IMR-90 (cell line): ENCODE results near the gene ADRA1B. TPM values are rescaled to one million over a fixed set of nuclear protein-coding genes. Genes with fewer than 3 reads are reported as not detected.
A peak's percentile ranks its signal among the peaks of the same experiment; 100 is the strongest.

Experiments
- ATAC-seq: fragments of 200-7000 bp; cut with Tn5 transposase; 2 replicates; pipeline ENCODE4 v1.9.1; 2020; ENCODE audit warnings: low read depth, mild to moderate bottlenecking, moderate library complexity
- BruUV-seq: library from RNA; stranded (reverse); fragments of 400-500 nt; replicated peaks from 2 replicates; lab custom pipeline; 2021; lab: Mats Ljungman, UMichigan
- CTCF ChIA-PET: fragments of 300-600 bp; formaldehyde crosslinking; extraction: SDS; loops from one replicate; lab custom pipeline; 2021; ENCODE audit warnings: antibody characterized with exemption; lab: Yijun Ruan, JAX
- POLR2A ChIA-PET: fragments of 300-600 bp; sonication (Branson Sonifier 250); formaldehyde crosslinking; loops from one replicate; lab custom pipeline; 2022; ENCODE audit warnings: antibody characterized with exemption; ENCODE audit not compliant: unreplicated experiment; lab: Charles Lee
- DNase-seq: peaks from one replicate; pipeline ENCODE4 v3.0.0; 2013
- H2AFZ ChIP-seq: replicated peaks from 2 replicates; pipeline ENCODE3; 2013; ENCODE audit warnings: low read length, mild to moderate bottlenecking; ENCODE audit not compliant: poor library complexity
- H2AK5ac ChIP-seq: 2 replicates; pipeline ENCODE4 v1.6.1; 2013; ENCODE audit warnings: low read depth, low read length, inconsistent platforms
- H2AK9ac ChIP-seq: replicated peaks from 2 replicates; pipeline ENCODE3; 2013; ENCODE audit warnings: mild to moderate bottlenecking, low read depth, low read length, moderate library complexity; ENCODE audit not compliant: poor library complexity
- H2BK120ac ChIP-seq: 2 replicates; pipeline ENCODE4 v1.6.1; 2013; ENCODE audit warnings: low read depth, low read length, inconsistent platforms
- H2BK15ac ChIP-seq: 3 replicates; pipeline ENCODE4 v1.6.1; 2013; ENCODE audit warnings: low read depth, low read length, inconsistent platforms
- H2BK20ac ChIP-seq: 2 replicates; pipeline ENCODE4 v1.6.1; 2013; ENCODE audit warnings: low read depth, mild to moderate bottlenecking, inconsistent platforms, low read length, moderate library complexity
- H2BK5ac ChIP-seq: 2 replicates; pipeline ENCODE4 v1.6.1; 2013; ENCODE audit warnings: mild to moderate bottlenecking, low read depth, low read length, inconsistent platforms; ENCODE audit not compliant: poor library complexity, severe bottlenecking
- H3K14ac ChIP-seq: replicated peaks from 2 replicates; pipeline ENCODE4 v1.6.1; 2013; ENCODE audit warnings: low read depth, low read length, inconsistent platforms
- H3K18ac ChIP-seq: 2 replicates; pipeline ENCODE4 v1.6.1; 2013; ENCODE audit warnings: low read depth, low read length, control low read depth
- H3K23ac ChIP-seq: 2 replicates; pipeline ENCODE4 v1.6.1; 2013; ENCODE audit warnings: low read depth, low read length, inconsistent platforms
- H3K27ac ChIP-seq: 2 replicates; pipeline ENCODE4 v1.5.1; 2013; ENCODE audit warnings: mild to moderate bottlenecking, control low read depth, low read length; ENCODE audit not compliant: insufficient read depth
- H3K27me3 ChIP-seq: 2 replicates; pipeline ENCODE4 v1.6.1; 2013; ENCODE audit warnings: low read length; ENCODE audit not compliant: control insufficient read depth, insufficient read depth
- H3K36me3 ChIP-seq: 2 replicates; pipeline ENCODE4 v1.6.1; 2013; ENCODE audit warnings: low read length, mixed read lengths; ENCODE audit not compliant: control insufficient read depth, insufficient read depth
- H3K4ac ChIP-seq: 2 replicates; pipeline ENCODE4 v1.6.1; 2013; ENCODE audit warnings: low read depth, low read length, inconsistent platforms
- H3K4me1 ChIP-seq: 2 replicates; pipeline ENCODE4 v1.6.1; 2013; ENCODE audit warnings: low read length, mixed read lengths; ENCODE audit not compliant: control insufficient read depth, insufficient read depth
- H3K4me2 ChIP-seq: 2 replicates; pipeline ENCODE4 v1.6.1; 2013; ENCODE audit warnings: low read depth, mild to moderate bottlenecking, control low read depth, low read length, moderate library complexity
- H3K4me3 ChIP-seq: 2 replicates; pipeline ENCODE4 v1.5.1; 2013; ENCODE audit warnings: low read depth, mild to moderate bottlenecking, control low read depth, low read length, moderate library complexity; ENCODE audit not compliant: insufficient read depth
- H3K56ac ChIP-seq: 2 replicates; pipeline ENCODE4 v1.6.1; 2013; ENCODE audit warnings: low read length, inconsistent platforms; ENCODE audit not compliant: insufficient read depth; ENCODE audit errors: extremely low read depth
- H3K79me1 ChIP-seq, 2 experiments: 2 replicates each; pipeline ENCODE4 v1.6.1; 2013; ENCODE audit warnings: low read length in 2 of 2, inconsistent platforms in 1 of 2, low read depth in 1 of 2
- H3K9ac ChIP-seq: 2 replicates; pipeline ENCODE4 v1.6.1; 2013; ENCODE audit warnings: low read depth, low read length, control low read depth
- H3K9me1 ChIP-seq: 2 replicates; pipeline ENCODE4 v1.6.1; 2013; ENCODE audit warnings: low read length, inconsistent platforms; ENCODE audit not compliant: insufficient read depth
- H3K9me3 ChIP-seq: 2 replicates; pipeline ENCODE4 v1.6.1; 2013; ENCODE audit warnings: low read length; ENCODE audit not compliant: control insufficient read depth, insufficient read depth
- H4K20me1 ChIP-seq: 2 replicates; pipeline ENCODE4 v1.6.1; 2013; ENCODE audit warnings: low read length, inconsistent platforms; ENCODE audit not compliant: insufficient read depth
- H4K5ac ChIP-seq: 2 replicates; pipeline ENCODE4 v1.6.1; 2013; ENCODE audit warnings: mild to moderate bottlenecking, low read depth, low read length, control low read depth
- H4K8ac ChIP-seq, 2 experiments: 2 replicates each; pipeline ENCODE4 v1.6.1; 2013; ENCODE audit warnings: low read depth in 2 of 2, low read length in 2 of 2, control low read depth in 1 of 2, inconsistent platforms in 1 of 2
- H4K91ac ChIP-seq: 2 replicates; pipeline ENCODE4 v1.6.1; 2013; ENCODE audit warnings: low read depth, low read length, inconsistent platforms; ENCODE audit not compliant: insufficient read depth
- BHLHE40 ChIP-seq: fragments of 150-350 bp; IDR thresholded peaks from 2 replicates; pipeline ENCODE4 v1.6.1; 2016; ENCODE audit warnings: mild to moderate bottlenecking, low read depth, low read length
- CEBPB ChIP-seq: IDR thresholded peaks from 2 replicates; pipeline ENCODE4 v1.6.1; 2012; ENCODE audit warnings: low read depth, low read length, improper control_type of control experiment
- CHD1 ChIP-seq: IDR thresholded peaks from 2 replicates; pipeline ENCODE4 v1.6.1; 2012; ENCODE audit warnings: low read depth, low read length, improper control_type of control experiment
- ELK1 ChIP-seq: fragments of 150-350 bp; IDR thresholded peaks from 2 replicates; pipeline ENCODE4 v1.6.1; 2016; ENCODE audit warnings: low read depth, mild to moderate bottlenecking, low read length, moderate library complexity, borderline replicate concordance
- FOS ChIP-seq: fragments of 150-350 bp; IDR thresholded peaks from 2 replicates; pipeline ENCODE4 v1.6.1; 2016; ENCODE audit warnings: low read depth, low read length
- MAFK ChIP-seq: IDR thresholded peaks from 2 replicates; pipeline ENCODE4 v1.6.1; 2012; ENCODE audit warnings: low read depth, low read length, improper control_type of control experiment
- MAZ ChIP-seq: IDR thresholded peaks from 2 replicates; pipeline ENCODE4 v1.6.1; 2012; ENCODE audit warnings: low read depth, mild to moderate bottlenecking, low read length, improper control_type of control experiment, moderate library complexity, borderline replicate concordance
- NFE2L2 ChIP-seq: fragments of 150-350 bp; IDR thresholded peaks from 2 replicates; pipeline ENCODE4 v1.6.1; 2016; ENCODE audit warnings: low read depth, mild to moderate bottlenecking, low read length
- RAD21 ChIP-seq: IDR thresholded peaks from 2 replicates; pipeline ENCODE4 v1.6.1; 2012; ENCODE audit warnings: low read length, improper control_type of control experiment
- RCOR1 ChIP-seq: IDR thresholded peaks from 2 replicates; pipeline ENCODE4 v1.6.1; 2012; ENCODE audit warnings: mild to moderate bottlenecking, low read length, improper control_type of control experiment; ENCODE audit not compliant: insufficient replicate concordance
- RFX5 ChIP-seq: IDR thresholded peaks from 2 replicates; pipeline ENCODE4 v1.8.0; 2012; ENCODE audit warnings: low read depth, mild to moderate bottlenecking, low read length, moderate library complexity
- SMC3 ChIP-seq: fragments of 150-350 bp; IDR thresholded peaks from 2 replicates; pipeline ENCODE4 v1.6.1; 2016; ENCODE audit warnings: low read depth, mild to moderate bottlenecking, antibody characterized with exemption, low read length, moderate library complexity
- USF2 ChIP-seq: fragments of 150-350 bp; IDR thresholded peaks from 2 replicates; pipeline ENCODE4 v1.6.1; 2017; ENCODE audit warnings: mild to moderate bottlenecking, antibody characterized with exemption, low read length, low read depth
- WGBS, 2 experiments: methylation state at CpG; one replicate each; pipeline versions ENCODE4 v1.1.5 to v1.1.7; 2013; ENCODE audit warnings: missing lambda C conversion rate in 2 of 2; ENCODE audit not compliant: insufficient read length in 1 of 2; ENCODE audit errors: extremely low coverage in 2 of 2; 5-methylcytosine and 5-hydroxymethylcytosine counted together
- dilution Hi-C: fragments of 300-500 bp; cut with HindIII; formaldehyde crosslinking; loops from one replicate; pipeline ENCODE4 v1.14.3; 2018; ENCODE audit warnings: low sequenced_read_pairs; ENCODE audit not compliant: unreplicated experiment
- in situ Hi-C: fragments of 300-500 bp; cut with MboI; formaldehyde crosslinking; loops from 3 replicates; pipeline ENCODE4 v1.14.3; 2019; ENCODE audit warnings: low sequenced_read_pairs, inconsistent platforms, mixed read lengths
- intact Hi-C: fragments of 100-400 bp; cut with micrococcal nuclease; formaldehyde crosslinking; loops from 2 replicates; pipeline ENCODE4 v1.10.0; 2022
- polyA plus RNA-seq, 3 experiments: library from polyadenylated mRNA; depleted of rRNA; stranded (reverse); fragments of >200 nt; gene quantifications; 2 replicates each; pipeline ENCODE4 v1.2.3, GENCODE V29; 2012; ENCODE audit warnings: low replicate concordance in 1 of 3
- total RNA-seq: library from RNA; depleted of rRNA; stranded (reverse); fragments of >200 nt; gene quantifications from 2 replicates; pipeline ENCODE4 v1.2.3, GENCODE V29; 2012

The ADRA1B gene
- total and polyA plus RNA-seq, 2 of the 4 experiments (the other 2 are of a cell fraction): 0.18 to 1.5 TPM

GRCh38 chr5:159987031-159987674 is 70.9 kb downstream of the ADRA1B start (continued):
- TF ChIP-seq MAFK: no peak
- peak; percentile 88 for TF ChIP-seq SMC3

- POLR2A ChIA-PET: no interaction called here
- H2BK20ac ChIP-seq: no peak overlapping the region
- no peaks in the 10 kb centered on the region for H3K79me1 ChIP-seq
- DNase-seq (no peak), ATAC-seq (no peak)
- no peak overlapping the region for H2AFZ ChIP-seq
- peaks cover 4% of the 10 kb centered on the region for H3K27me3 ChIP-seq
- dilution Hi-C loops: no loop called here
- no peak overlapping the region for H3K4me3 ChIP-seq
- H3K4me2 ChIP-seq: no peak overlapping the region
- H3K4me1 ChIP-seq: peaks cover 2% of the 10 kb centered on the region; the same call in 1 of the 2 replicates
- H4K20me1 ChIP-seq: no peaks in the 10 kb centered on the region
- in situ Hi-C loops: no loop called here
- H3K23ac ChIP-seq: no peak overlapping the region
- peaks cover 6% of the 10 kb centered on the region for H3K9me3 ChIP-seq
- H3K56ac ChIP-seq: no peak overlapping the region
- no peak overlapping the region for H4K5ac ChIP-seq
- intact Hi-C loops: no loop called here
- no peak overlapping the region for H3K18ac ChIP-seq
- CTCF ChIA-PET: no interaction called here
- H3K9ac ChIP-seq: no peak overlapping the region
- H2BK120ac ChIP-seq: no peak overlapping the region
- H2BK5ac ChIP-seq: no peak overlapping the region
- no peak overlapping the region for H2AK5ac ChIP-seq
- no peak overlapping the region for H3K4ac ChIP-seq
- H2BK15ac ChIP-seq: no peak overlapping the region
- H3K27ac ChIP-seq: no peak overlapping the region
- whole genome bisulfite sequencing, 2 experiments: no CpG with 5 or more reads among the region's 2 CpGs
- no peak overlapping the region for H2AK9ac ChIP-seq
- H3K9me1 ChIP-seq: 0 out of 2 replicates have a peak, but pooled peaks cover 3% of the 10 kb centered on the region
- H3K36me3 ChIP-seq: no peaks in the 10 kb centered on the region
- H4K91ac ChIP-seq: no peak overlapping the region
- H3K14ac ChIP-seq: no peak overlapping the region
- no peak overlapping the region for H4K8ac ChIP-seq
- no TSS peak for BruUV-seq
- TF ChIP-seq CEBPB (no peak), RCOR1 (no peak), ELK1 (no peak), RAD21 (peak; percentile 35; the same call in 1 of the 2 replicates), SMC3 (peak; percentile 22; the same call in 1 of the 2 replicates), USF2 (no peak), FOS (no peak), NFE2L2 (no peak), CHD1 (no peak), RFX5 (no peak), MAZ (no peak), BHLHE40 (no peak)
Measured at GRCh38 chr5:159990506-159990905, 74.2 kb downstream of the ADRA1B start.
